ENCODE data around the gene CMA1. TPM values are rescaled to one million over a fixed set of nuclear protein-coding genes. Genes with fewer than 3 reads are reported as not detected.

CMA1 gene
- total RNA-seq, 1 experiment from 2014 or later: not detected

DNA sequence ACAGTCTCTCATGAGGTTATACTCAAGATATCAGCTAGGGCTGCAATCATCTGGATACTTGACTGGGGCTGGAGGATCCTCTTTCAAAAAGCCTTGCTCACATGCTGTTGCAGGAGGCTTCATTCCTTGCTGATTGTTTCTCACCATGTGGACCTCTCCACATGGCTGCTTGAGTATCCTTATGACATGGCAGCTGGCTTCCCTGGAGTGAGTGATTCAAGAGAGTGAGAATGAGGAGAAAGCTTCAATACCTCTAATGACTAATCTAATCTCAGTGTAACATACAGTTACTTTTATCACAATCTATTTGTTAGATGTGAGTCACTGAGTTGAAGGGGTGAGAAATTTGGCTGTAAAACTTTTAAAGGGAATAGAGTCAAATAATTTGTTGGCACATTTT lies 51.1 kb downstream of the CMA1 start:
- Histone ChIP-seq H3K9me3 (ENCODE audit: insufficient read depth, low read depth) (no peaks in the 10 kb centered on the region), H3K36me3 (ENCODE audit: low read depth) (no peaks in the 10 kb centered on the region), H3K4me3 (no peak overlapping the region), H3K9me2 (ENCODE audit: insufficient read depth) (no peaks in the 10 kb centered on the region), H4K20me1 (ENCODE audit: insufficient read depth) (no peaks in the 10 kb centered on the region), H3K79me2 (ENCODE audit: low read depth) (no peaks in the 10 kb centered on the region), H3K4me2 (no peak overlapping the region), H3F3A (ENCODE audit: insufficient read depth, low read depth) (no peaks in the 10 kb centered on the region), H2AFZ (no peak overlapping the region), H3K27ac (no peak overlapping the region), H3K27me3 (ENCODE audit: insufficient read depth, low read depth) (no peaks in the 10 kb centered on the region), H3K4me1 (replicated peaks; ENCODE audit: insufficient read depth) (no peaks in the 10 kb centered on the region)
- intact Hi-C loops (cut with micrococcal nuclease; ENCODE audit: unreplicated experiment): no loop called here
- ChIA-PET POLR2A (ENCODE audit: unreplicated experiment) (no interaction called here), CTCF (no interaction called here)
- no TSS peak for BruUV-seq (replicated peaks)
- TF ChIP-seq, protein P1, sequence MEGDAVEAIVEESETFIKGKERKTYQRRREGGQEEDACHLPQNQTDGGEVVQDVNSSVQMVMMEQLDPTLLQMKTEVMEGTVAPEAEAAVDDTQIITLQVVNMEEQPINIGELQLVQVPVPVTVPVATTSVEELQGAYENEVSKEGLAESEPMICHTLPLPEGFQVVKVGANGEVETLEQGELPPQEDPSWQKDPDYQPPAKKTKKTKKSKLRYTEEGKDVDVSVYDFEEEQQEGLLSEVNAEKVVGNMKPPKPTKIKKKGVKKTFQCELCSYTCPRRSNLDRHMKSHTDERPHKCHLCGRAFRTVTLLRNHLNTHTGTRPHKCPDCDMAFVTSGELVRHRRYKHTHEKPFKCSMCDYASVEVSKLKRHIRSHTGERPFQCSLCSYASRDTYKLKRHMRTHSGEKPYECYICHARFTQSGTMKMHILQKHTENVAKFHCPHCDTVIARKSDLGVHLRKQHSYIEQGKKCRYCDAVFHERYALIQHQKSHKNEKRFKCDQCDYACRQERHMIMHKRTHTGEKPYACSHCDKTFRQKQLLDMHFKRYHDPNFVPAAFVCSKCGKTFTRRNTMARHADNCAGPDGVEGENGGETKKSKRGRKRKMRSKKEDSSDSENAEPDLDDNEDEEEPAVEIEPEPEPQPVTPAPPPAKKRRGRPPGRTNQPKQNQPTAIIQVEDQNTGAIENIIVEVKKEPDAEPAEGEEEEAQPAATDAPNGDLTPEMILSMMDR (conservative IDR thresholded peaks at IDR 0.05): no peak
- TF ChIP-seq EZH2 (IDR thresholded peaks at IDR 0.05; ENCODE audit: low read depth): no peak
- DNase-seq: no peak

Other genes with a start within 250 kb of the CMA1 start
- 7.2 and 7.5 TPM in 2 replicates for gene TGM1, start 245.1 kb downstream of the CMA1 start, total RNA-seq (2021)
- gene RABGGTA, start 236.7 kb downstream of the CMA1 start, total RNA-seq (2021): 25.2 and 30.1 TPM in 2 replicates
- gene DHRS1, start 208.5 kb downstream of the CMA1 start, total RNA-seq (2021): 37.9 and 41.4 TPM in 2 replicates
- gene NOP9, start 208.4 kb downstream of the CMA1 start, total RNA-seq (2021): 24.4 and 31.1 TPM in 2 replicates
- gene CIDEB, start 200.3 kb downstream of the CMA1 start, total RNA-seq (2021): not detected in 2 replicates
- 15.0 and 26.1 TPM in 2 replicates for gene LTB4R2, start 198.1 kb downstream of the CMA1 start, total RNA-seq (2021)
- gene LTB4R, start 196.8 kb downstream of the CMA1 start, total RNA-seq (2021): 10.3 and 16.4 TPM in 2 replicates
- gene ADCY4, start 173.2 kb downstream of the CMA1 start, total RNA-seq (2021): 1.8 and 2.0 TPM in 2 replicates
- gene RIPK3, start 168.3 kb downstream of the CMA1 start, total RNA-seq (2021): 4.0 and 6.4 TPM in 2 replicates
- 48.3 and 76.3 TPM in 2 replicates for gene NFATC4, start 140.1 kb downstream of the CMA1 start, total RNA-seq (2021)
- gene NYNRIN, start 109.3 kb downstream of the CMA1 start, total RNA-seq (2021): 15.1 and 17.7 TPM in 2 replicates
- gene CBLN3, start 78.6 kb downstream of the CMA1 start, total RNA-seq (2021): 7.6 and 8.3 TPM in 2 replicates
- gene KHNYN, start 78.3 kb downstream of the CMA1 start, total RNA-seq (2021): 51.5 and 53.4 TPM in 2 replicates
- gene SDR39U1, start 65.5 kb downstream of the CMA1 start, total RNA-seq (2021): 14.8 and 17.2 TPM in 2 replicates
- not detected in 2 replicates for gene CTSG, start 68.0 kb upstream of the CMA1 start, total RNA-seq (2021)
- gene GZMH, start 101.4 kb upstream of the CMA1 start, total RNA-seq (2021): not detected in 2 replicates
- not detected in 2 replicates for gene GZMB, start 125.9 kb upstream of the CMA1 start, total RNA-seq (2021)